Astrocyte of the hippocampus (primary cell): ENCODE data around the gene AK2.
A peak's percentile ranks its signal among the peaks of the same experiment; 100 is the strongest.
"Not testable (repeated sequence)": the region's sequence is repeated elsewhere in the genome, so short reads cannot be mapped to it uniquely, and the experiment has no call there.

Source experiments
- DNase-seq: peaks from one replicate; pipeline ENCODE4 v3.0.0; 2011; ENCODE audit warnings: low read depth, low spot score

AK2 gene

DNA sequence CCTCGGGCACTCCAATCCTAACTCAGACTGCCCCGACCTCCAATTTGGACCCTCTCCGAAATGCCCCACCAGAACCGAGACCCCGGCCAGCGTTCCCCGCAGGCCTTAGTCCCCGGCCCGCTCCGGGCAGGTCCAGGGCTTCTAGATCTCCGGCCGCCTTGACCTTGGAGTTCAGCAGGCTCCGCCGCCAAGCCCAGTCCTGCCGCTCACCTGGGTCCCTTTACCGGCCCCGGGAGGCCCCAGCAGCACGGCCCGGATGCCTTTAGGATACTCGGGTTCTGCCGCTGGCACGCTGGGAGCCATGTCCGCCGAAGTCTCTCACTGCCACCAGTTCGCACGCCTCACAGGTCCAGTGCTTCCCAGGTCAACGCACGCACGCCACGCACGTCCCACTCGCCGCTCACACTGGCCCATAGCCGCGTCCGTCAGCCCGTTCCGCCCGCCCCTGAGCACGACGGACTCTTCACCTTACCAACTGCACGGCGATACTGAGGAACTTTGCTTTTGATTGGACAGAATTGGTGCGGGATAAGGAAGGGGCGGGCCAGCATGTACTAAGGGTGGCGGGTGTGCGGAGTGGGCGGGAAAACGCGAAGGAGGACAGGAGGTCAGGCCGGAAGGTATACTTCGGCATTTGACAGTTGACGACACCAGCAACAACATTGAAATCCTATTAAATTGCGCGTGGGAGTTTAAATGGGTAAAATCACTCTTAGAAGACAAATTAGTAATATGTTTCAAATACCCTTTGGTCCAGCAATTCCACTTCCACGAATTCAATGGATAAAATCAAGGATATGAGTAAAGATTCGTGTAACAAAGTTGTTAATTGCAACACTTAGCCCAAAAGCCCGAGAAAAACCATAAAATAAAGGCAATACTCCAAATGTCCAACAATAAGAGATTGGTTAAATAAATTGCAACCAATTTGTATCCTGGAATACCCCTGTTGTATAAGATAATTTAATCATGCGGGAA is at the start of gene AK2:
Gene AK2 (minus strand): TSS at position 358 of the 978 bp plus-strand sequence. CDS start 55 bp downstream, at position 303.
- DNase-seq = peak; percentile 98

DNA sequence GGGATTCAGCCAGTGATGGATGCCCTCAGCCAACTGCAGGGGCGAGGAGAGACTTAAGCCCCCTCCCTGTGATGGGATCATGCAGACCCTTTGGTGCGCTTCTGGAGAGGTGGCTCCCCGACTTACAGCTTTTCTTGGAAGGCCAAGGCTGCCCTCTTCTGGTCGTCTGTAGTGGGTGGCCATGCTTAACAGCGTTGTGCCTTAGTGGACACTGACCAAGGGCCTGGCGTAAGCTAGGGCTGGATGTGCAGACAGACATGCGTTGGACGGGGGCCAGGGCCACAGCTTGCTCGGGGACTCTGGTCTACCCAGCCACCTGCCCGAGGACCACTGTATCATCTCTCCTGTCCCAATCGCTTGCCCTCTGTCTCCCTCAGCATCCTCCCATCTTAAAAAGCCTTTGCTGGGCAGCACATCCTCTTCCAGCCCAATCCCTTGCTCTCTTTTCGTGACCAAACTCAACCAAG is 49.7 kb upstream of the AK2 start:
- DNase-seq = peak; percentile 85

DNA sequence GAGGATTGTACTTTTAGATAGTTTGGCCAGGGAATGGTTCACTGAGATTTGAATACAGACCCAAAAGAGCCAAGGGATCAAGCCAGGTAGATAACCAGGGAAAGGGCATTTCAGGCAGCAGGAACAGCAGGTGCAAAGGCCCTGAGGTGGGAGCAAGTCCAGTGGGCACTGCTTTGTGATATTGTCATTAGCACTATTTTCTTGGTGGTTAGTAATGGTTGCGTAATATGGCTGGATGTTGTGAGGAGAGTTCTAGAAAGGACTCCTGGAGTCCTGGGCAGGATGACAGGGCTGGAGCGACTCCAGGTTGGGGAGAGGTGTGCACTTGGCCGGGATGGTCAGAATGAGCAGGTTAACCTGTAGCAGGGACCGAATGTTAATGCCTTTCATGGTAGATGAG is 48.6 kb upstream of the AK2 start:
- no peak for DNase-seq

DNA sequence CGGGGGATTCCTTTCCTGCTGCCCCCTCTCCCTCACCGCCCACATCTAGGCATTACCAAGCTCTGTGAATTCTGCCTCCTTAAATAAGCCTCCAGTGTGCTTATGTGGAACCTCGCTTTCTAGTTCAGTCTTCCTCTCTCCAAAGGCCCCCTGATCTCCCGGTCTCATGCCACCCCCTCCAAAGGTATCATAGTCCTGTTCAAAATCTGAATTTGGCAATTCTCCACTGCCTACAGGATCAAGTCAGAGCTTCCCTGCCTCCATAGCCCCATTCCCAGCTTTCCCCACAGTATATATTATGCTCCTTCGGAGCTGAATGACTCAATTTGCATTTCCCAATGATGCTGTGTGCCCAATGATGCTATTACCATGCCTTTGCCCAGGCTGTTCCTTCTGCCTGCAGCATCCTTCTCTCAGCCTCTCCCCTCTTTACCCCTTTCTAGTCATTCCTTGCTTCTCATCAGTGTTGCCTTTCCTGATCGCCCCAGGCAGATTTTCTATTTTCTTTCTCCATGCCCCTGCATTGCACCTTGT is 46.0 kb upstream of the AK2 start:
- DNase-seq = no peak

DNA sequence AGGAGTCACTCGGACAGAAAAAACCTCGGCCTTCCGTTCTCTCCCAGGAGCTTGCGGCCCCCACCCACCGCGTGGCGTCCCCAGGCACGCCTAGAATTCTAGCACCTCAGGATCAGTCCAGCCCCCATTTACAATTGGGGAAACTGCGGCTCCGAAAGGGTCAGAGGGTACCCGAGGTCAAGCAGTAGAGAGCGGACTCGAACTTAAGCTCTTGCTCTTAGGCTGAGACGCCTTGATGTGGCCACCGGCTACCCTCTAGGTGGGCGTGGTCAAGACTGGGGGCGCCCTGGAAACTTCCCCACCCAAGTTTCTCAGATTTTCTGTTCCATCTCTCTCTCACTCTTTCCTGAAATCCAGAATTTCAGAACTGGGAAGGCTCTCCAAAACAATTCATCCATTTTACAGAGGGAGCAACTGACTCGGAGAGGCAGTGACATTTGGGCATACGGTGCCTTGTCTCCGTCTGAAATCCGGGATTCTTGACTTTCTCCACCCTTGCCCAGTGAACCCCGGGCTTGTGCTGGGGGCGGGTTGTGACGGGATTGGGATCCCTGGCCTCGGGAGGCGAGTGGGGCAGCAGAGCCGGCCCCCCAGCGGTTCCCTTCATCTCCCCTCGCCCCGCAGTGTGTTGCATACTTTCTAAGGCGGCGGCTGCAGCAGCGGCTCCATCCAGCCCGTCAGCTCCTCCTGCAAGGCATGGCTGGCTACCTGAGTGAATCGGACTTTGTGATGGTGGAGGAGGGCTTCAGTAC is 45.0 kb upstream of the AK2 start:
- peak; percentile 41 for DNase-seq

DNA sequence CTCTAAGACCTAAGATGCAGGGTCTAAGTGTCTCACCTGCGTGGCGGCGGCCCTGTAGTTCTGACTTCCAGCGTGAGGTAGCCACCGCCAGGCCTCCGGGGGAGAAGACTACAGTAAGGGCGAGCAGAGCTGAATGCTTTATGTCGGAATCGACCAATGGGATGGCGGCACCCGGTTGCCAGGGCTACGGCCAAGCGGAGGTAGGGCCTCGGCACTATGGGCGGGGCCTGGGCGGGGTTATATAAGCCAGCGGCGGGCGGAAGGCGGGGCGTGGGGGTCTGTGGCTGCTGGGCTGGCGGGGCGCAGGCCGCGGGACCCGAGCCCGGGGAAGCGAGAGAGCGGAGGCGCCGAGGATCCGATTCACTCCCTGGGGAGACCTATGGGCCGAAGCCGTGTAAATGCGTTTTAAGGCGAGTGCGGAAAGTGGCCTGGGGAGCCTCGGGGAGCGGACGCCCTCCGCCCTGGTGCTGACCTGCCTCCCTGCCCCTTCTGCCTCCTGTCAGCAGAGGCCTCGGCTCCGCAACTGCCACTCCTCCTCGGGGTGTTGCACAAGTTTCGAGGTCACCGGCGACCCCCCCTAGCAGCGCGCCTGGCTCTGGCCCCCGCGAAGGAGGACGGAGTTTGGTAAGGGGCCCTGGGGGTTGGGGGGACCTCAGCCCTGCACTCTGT is 44.3 kb upstream of the AK2 start, which contains the start of gene AZIN2:
Gene AZIN2 (plus strand): TSS at position 269 of the 669 bp plus-strand sequence. CDS start 1,097 bp downstream, outside the sequence.
- peak; percentile 98 for DNase-seq

DNA sequence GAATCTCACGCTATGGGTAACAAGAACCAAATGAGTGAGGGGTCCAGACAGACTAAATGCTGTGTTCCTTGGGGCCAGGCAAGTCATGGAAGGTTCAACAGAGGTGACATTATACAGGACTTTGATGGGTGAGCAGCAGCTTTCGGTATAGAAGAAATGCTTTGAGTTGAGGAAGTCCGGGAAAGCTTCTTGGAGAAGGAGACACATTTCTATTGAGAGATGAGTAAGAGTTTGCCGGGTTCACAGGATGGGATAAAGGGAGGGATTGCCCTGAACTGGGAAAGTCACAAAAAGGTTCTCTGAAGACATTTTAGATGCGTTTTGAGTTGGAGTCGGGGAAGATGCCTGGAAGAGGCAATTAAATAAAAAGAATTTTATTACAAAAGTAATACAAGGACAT is 43.7 kb upstream of the AK2 start:
- no peak for DNase-seq

DNA sequence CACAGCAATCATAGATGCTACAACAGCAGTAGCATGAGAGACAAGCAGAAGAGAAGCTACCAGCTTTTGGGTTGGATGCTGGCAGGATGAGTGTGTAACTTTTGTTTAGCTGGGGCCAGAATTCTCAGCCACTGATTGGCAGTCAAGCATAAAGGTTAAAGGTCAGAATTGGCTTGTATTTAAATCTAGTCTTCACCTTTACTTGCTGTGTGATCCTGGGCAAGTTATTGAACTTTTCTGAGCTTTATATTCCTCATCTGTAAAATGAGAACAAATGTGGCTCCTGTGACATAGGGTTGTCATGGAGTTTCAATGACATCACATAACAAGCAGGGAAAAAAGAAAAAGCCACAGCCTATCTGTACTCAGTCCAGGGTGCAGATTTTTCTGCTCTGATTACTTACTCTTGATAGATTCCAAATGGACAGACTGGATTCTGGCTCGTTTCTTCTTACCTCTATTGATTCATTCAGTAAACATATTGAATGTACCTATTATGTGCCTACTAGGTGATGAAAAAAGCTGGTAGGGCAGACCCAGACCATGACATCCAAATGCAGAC is 41.4 kb upstream of the AK2 start:
- DNase-seq = peak; percentile 40

DNA sequence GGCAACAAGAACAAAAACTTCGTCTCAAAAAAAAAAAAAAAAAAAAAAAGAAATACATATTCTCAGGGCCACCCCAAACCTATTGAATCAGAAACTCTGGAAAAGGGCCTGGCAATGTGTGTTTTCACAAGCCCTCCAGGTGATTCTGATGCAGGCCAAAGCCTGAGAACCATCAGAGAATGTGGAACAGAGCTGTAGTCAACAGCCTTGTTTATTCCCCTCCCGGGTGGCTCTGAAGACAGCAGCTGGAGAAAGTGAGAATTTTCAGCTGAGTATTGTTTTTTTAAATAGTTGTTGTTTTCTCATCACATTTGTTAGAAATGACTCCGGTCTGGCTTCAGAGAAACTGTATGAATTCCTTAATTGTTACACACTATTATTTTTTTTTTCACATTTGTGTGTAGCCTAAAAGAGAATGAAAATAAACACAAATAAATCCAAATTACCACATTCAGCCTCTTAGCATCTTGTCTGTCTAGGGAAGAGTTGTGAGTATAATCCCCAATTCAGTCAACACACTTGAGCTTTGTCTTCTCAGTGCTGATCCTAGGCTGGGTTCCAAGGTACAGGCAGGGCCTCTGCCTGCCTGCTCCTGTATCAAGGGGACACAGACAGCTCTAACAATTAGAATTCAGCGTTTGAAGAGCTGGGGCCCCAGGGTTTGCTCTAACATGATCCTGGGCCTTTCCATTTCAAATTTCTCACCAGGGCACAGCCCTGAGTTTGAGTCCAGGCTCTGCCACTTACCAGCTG is 37.7 kb upstream of the AK2 start:
- DNase-seq = no peak

DNA sequence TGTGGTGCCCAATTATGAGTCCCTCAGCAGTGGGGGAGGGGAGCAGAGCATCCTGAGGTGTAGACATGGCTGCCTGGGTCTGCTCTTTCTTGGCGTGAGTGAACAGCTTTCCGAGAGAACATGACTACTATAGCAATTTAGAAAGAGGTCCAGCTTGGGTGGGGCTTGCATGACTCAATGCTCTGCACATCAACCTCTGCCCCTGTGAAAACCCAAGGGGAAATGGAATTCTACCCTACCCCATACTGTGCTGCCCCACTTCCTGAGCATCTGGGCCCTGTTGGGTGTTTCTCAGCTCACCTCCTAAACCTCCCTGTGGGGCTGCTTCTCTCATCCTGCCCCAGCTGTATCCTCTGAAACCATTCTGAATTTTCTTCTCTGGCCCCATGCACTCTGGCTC is 36.0 kb upstream of the AK2 start:
- DNase-seq = no peak

DNA sequence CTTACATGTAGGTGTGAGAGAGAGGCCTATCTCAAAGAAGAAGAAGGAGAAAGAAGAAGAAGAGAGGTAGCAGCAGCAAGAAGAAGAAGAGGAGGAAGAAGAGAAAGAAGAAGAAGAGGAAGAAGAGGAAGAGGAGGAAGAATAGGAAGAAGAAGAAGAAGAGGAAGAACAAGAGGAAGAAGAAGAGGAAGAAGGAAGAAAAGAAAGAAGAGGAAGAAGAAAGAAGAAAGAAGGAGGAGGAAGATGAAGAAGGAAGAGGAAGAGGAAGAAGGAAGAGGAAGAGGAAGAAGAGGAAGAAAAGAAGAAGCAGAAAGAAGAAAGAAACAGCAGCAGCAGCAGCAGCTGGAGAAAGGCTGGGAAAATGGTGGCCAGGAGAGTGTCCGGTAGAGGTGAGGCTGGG is 33.9 kb upstream of the AK2 start:
- DNase-seq = no peak

DNA sequence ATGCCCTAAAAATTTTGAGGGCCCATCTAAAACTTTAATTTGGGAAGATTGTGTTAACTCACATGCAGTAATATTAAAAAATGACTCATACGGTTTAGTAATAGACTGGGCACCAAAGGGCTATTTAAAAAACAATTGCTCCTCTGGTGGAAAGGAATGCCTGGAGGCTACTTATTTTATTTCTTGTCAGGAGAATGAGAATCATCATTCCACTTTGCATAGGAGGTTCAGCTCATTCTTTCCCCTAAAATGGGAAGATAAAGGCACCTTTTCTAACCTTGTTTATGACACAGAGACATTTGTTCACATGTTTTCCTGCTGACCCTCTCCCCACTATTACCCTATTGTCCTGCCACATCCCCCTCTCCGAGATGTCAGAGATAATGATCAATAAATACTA is 31.4 kb upstream of the AK2 start:
- not testable (repeated sequence) for DNase-seq

DNA sequence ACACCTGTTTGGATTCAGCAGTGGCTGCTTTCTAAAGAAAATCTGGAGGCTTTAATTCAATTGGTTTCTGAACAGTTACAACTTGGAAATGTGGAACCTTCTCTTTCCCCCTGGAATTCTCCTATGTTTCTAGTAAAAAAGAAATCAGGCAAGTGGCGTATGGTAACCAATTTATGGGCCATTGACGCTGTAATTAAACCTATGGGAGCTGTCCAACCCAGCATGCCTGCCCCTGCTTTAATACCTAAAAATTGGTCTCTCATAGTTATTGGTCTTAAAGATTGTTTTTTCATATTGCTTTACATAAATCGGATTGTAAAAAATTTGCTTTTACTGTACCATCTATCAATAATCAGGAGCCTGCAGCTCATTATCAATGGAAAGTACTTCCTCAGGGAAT is 29.8 kb upstream of the AK2 start:
- not testable (repeated sequence) for DNase-seq

DNA sequence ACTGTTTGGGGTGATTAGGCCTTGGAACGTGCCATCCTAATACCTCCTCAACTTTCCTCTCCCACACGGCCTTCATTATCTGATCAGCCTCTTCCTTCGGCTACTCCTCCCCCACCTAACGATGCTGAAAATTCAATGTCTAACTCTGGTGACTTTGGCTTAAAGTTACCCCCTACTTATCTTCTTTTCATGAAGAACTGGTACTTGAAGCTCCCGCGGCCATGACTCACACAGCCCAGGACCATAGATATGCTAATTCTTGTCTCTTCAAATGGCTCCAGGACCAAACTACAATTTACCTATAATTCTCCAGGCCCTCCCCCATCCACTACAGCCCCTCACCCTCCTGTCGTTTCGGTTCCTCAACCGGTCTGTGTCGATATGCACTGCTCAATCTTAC is 28.6 kb upstream of the AK2 start:
- DNase-seq = no peak

DNA sequence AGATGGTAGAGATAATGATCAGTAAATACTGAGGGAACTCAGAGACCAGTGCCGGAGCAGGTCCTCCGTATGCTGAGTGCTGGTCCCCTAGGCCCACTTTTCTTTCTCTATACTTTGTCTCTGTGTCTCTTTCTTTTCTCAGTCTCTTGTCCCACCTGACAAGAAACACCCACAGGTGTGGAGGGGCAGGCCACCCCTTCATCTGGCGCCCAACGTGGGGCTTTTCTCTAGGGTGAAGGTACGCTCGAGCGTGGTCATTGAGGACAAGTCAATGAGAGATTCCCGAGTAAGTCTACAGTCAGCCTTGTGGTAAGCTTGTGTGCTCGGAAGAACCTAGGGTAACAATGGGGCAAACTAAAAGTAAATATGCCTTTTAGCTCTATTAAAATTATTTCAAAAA is 27.6 kb upstream of the AK2 start:
- DNase-seq = not testable (repeated sequence)

DNA sequence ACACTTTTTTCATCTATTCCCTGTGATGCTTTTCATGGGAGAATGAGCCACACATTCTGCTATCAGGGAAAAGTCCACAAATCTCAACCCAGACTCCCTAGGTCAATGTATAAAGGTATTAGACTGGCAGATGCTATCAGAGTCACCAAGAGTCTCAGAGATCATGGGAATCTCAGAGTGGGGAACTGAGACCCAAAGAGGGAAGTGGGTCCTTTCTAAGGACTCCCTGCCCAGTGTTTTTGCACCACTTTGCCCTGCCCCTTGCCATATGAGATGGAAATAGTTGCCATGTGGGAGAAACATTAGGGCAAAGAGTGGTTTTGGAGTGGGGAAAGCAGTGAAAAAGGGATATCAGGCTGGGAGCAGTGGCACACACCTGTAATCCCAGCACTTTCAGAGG is 25.2 kb upstream of the AK2 start:
- DNase-seq = no peak

DNA sequence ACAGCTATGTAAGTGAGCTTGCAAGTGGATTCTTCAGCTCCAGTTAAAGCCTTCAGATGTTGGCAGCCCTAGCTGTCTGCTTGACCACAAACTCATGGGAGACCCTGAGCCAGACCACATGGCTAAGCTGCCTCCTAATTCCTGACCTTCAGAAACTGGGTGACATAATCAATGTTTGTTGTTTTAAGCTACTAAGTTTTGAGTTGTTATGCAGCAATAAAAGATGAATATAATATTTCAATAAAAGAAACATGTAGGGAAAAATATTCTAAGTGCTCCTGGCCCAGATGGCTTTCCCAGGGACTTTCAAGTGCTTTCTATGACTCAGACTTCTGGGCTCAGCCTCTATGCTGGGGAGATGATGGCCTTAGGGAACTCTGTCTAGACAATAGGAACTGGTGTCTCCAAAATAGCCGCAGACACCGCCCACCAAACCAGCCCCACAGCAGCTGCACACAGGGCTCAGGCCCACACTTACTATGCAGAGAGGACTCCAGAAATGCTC is 23.9 kb upstream of the AK2 start:
- DNase-seq = peak; percentile 91

DNA sequence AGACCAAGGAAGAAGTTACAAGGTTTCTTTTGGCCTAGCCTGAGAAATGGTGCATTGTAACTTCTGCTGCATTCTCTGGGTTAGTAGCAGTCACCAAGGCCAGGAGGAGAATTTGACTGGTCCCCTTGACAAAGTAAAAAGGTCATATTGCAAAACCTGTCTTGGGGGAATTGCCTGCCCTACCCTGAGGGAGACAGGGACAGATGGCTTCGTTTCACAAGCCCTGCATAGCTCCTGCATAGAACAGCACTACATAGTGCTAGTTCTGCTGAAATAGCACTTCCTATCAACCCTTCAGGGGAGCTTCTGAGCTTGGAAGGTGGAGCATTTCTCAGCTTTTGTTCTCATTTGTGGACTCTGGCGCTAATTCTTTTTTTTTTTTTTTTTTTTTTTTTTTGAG is 20.4 kb upstream of the AK2 start:
- no peak for DNase-seq

DNA sequence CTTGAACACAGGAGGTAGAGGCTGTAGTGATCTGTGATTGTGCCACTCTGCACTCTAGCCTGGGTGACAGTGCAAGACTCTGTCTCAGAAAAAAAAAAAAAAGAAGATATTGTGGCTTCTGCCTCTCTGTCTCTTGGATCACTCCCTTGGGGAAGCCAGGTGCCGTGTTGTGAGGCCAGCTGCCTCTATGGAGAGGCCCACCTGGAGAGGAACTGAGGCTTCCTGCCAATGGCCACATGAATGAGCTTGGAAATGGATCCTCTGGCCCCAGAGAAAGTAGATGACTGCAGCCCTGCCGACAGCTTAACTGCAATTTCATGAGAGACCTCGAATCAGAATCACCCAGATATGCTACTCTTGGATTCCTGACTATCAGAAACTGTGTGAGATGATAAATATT is 19.7 kb upstream of the AK2 start:
- DNase-seq = no peak
